Mesothelial cell of epicardium (in vitro differentiated cells): ENCODE measurements around the gene PTPRT. TPM values are rescaled to one million over a fixed set of nuclear protein-coding genes. Genes with fewer than 3 reads are reported as not detected.
A peak's percentile ranks its signal among the peaks of the same experiment; 100 is the strongest.

ENCODE experiments used
- DNase-seq, 2 experiments: peaks; one replicate each; pipeline ENCODE4 v3.0.0; 2021; ENCODE audit warnings: low spot score in 2 of 2; ENCODE audit not compliant: unreplicated experiment in 2 of 2
- H3K27ac Mint-ChIP-seq: 2 replicates; pipeline ENCODE4 v1.8.0; 2021; ENCODE audit warnings: mixed read lengths
- H3K27me3 Mint-ChIP-seq: 2 replicates; pipeline ENCODE4 v1.8.0; 2021; ENCODE audit warnings: low read depth, mixed read lengths
- H3K36me3 Mint-ChIP-seq: 2 replicates; pipeline ENCODE4 v1.8.0; 2021; ENCODE audit warnings: mixed read lengths
- H3K4me1 Mint-ChIP-seq: 2 replicates; pipeline ENCODE4 v1.8.0; 2021; ENCODE audit warnings: mixed read lengths
- H3K4me3 Mint-ChIP-seq: 2 replicates; pipeline ENCODE4 v1.8.0; 2021; ENCODE audit warnings: mild to moderate bottlenecking, moderate library complexity, mixed read lengths
- H3K9me3 Mint-ChIP-seq: 2 replicates; pipeline ENCODE4 v1.8.0; 2021; ENCODE audit warnings: mixed read lengths
- total RNA-seq: library from RNA; stranded (reverse); gene quantifications from 3 replicates; pipeline ENCODE4 v1.2.1, GENCODE V29; 2021
- TF ChIP-seq, protein P1 (sequence below): fragments of 200-600 bp; sonication (generic); IDR thresholded peaks from one replicate; pipeline ENCODE4 v1.5.0; 2021; ENCODE audit warnings: antibody characterized with exemption; ENCODE audit not compliant: unreplicated experiment

The PTPRT gene
- total RNA-seq, 1 donor from 2014 or later, result 0.80 TPM

- TF ChIP-seq, protein P1, sequence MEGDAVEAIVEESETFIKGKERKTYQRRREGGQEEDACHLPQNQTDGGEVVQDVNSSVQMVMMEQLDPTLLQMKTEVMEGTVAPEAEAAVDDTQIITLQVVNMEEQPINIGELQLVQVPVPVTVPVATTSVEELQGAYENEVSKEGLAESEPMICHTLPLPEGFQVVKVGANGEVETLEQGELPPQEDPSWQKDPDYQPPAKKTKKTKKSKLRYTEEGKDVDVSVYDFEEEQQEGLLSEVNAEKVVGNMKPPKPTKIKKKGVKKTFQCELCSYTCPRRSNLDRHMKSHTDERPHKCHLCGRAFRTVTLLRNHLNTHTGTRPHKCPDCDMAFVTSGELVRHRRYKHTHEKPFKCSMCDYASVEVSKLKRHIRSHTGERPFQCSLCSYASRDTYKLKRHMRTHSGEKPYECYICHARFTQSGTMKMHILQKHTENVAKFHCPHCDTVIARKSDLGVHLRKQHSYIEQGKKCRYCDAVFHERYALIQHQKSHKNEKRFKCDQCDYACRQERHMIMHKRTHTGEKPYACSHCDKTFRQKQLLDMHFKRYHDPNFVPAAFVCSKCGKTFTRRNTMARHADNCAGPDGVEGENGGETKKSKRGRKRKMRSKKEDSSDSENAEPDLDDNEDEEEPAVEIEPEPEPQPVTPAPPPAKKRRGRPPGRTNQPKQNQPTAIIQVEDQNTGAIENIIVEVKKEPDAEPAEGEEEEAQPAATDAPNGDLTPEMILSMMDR, result no peak
- no peak overlapping the region for H3K27ac Mint-ChIP-seq
These were observed 1163.1 kb downstream of the PTPRT start for GRCh38 chr20:42026599-42026998.

GRCh38 chr20:42024653-42025052 is 1165.1 kb downstream of the PTPRT start:
- Mint-ChIP-seq H3K4me3 (no peak overlapping the region), H3K27ac (no peak overlapping the region), H3K4me1 (no peaks in the 10 kb centered on the region), H3K36me3 (no peaks in the 10 kb centered on the region), H3K27me3 (peaks cover 11% of the 10 kb centered on the region), H3K9me3 (no peaks in the 10 kb centered on the region)
- peak in 1 of 2 experiments; percentile 42 for DNase-seq
- TF ChIP-seq, protein P1, result no peak

More at GRCh38 chr20:42026599-42026998, 1163.1 kb downstream of the PTPRT start:
- H3K4me1 Mint-ChIP-seq, result no peaks in the 10 kb centered on the region
- H3K36me3 Mint-ChIP-seq, result no peaks in the 10 kb centered on the region
- peaks cover 10% of the 10 kb centered on the region for H3K27me3 Mint-ChIP-seq
- H3K9me3 Mint-ChIP-seq, result no peaks in the 10 kb centered on the region
- H3K4me3 Mint-ChIP-seq, result no peak overlapping the region
- no peak for DNase-seq
